ENCODE results near the gene BTBD2. TPM values are rescaled to one million over a fixed set of nuclear protein-coding genes. Genes with fewer than 3 reads are reported as not detected.
A peak's percentile ranks its signal among the peaks of the same experiment; 100 is the strongest.

The BTBD2 gene
- total RNA-seq, 1 donor from 2014 or later, result 57.3 TPM

- TF ChIP-seq CTCF (IDR thresholded peaks at IDR 0.05), result no peak
- H3K27me3 Mint-ChIP-seq, result no peaks in the 10 kb centered on the region
- ATAC-seq (ENCODE audit: low read depth) (no peak), DNase-seq (peak; percentile 25)
- peaks cover 3% of the 10 kb centered on the region for H3K9me3 Mint-ChIP-seq
- ChIA-PET CTCF (interaction anchor here (1.0 kb wide), 1 partner anchor 109 kb away, joined by 3 read pairs; no protein-coding TSS in a partner anchor), POLR2A (interaction anchor here (0.6 to 59.1 kb wide), 12 partner anchors 9 to 786 kb away, joined by 3 to 2723 read pairs (median 4); partner anchors contain the start of genes IZUMO4, MKNK2 and MOB3A)
- H3K27ac Mint-ChIP-seq, result peak overlapping the region; percentile 46
- no peak overlapping the region for H3K4me3 Mint-ChIP-seq
- intact Hi-C loops (cut with micrococcal nuclease), result no loop called here
- H3K36me3 Mint-ChIP-seq (ENCODE audit: low read depth), result peaks cover 50% of the 10 kb centered on the region
- peaks cover 58% of the 10 kb centered on the region for H3K4me1 Mint-ChIP-seq
Observed at GRCh38 chr19:2039089-2039958, 23.8 kb upstream of the BTBD2 start.

- DNase-seq (no peak), ATAC-seq (ENCODE audit: low read depth) (no peak)
- no peak for TF ChIP-seq CTCF (IDR thresholded peaks at IDR 0.05)
- H3K9me3 Mint-ChIP-seq, result peaks cover 3% of the 10 kb centered on the region
- POLR2A ChIA-PET, result interaction anchor here (0.6 to 59.1 kb wide), 10 partner anchors 8 to 785 kb away, joined by 3 to 2723 read pairs (median 6); partner anchors contain the start of genes IZUMO4, MKNK2 and MOB3A
- peak overlapping the region; percentile 46 for H3K27ac Mint-ChIP-seq
- no peak overlapping the region for H3K4me3 Mint-ChIP-seq
- H3K27me3 Mint-ChIP-seq, result no peaks in the 10 kb centered on the region
- H3K36me3 Mint-ChIP-seq (ENCODE audit: low read depth), result peaks cover 42% of the 10 kb centered on the region
- CTCF ChIA-PET, result no interaction called here
- H3K4me1 Mint-ChIP-seq, result peaks cover 49% of the 10 kb centered on the region
- intact Hi-C loops (cut with micrococcal nuclease), result no loop called here
Observed at GRCh38 chr19:2038284-2039088, 23.0 kb upstream of the BTBD2 start.

- TF ChIP-seq CTCF (IDR thresholded peaks at IDR 0.05), result no peak
- Mint-ChIP-seq H3K36me3 (ENCODE audit: low read depth) (peaks cover 36% of the 10 kb centered on the region), H3K27me3 (no peaks in the 10 kb centered on the region), H3K27ac (peak overlapping the region; percentile 41), H3K4me3 (no peak overlapping the region), H3K9me3 (peaks cover 3% of the 10 kb centered on the region), H3K4me1 (peaks cover 47% of the 10 kb centered on the region)
- intact Hi-C loops (cut with micrococcal nuclease), result no loop called here
- DNase-seq, result no peak
- ChIA-PET POLR2A (interaction anchor here (0.6 to 59.1 kb wide), 11 partner anchors 9 to 522 kb away, joined by 3 to 2723 read pairs (median 5); partner anchors contain the start of genes BTBD2, IZUMO4, MKNK2 and MOB3A), CTCF (no interaction called here)
- no peak for ATAC-seq (ENCODE audit: low read depth)
Observed at GRCh38 chr19:2037651-2038255, 22.2 kb upstream of the BTBD2 start.

- Mint-ChIP-seq H3K4me1 (peaks cover 50% of the 10 kb centered on the region), H3K36me3 (ENCODE audit: low read depth) (peaks cover 30% of the 10 kb centered on the region), H3K27ac (no peak overlapping the region), H3K9me3 (peaks cover 3% of the 10 kb centered on the region), H3K27me3 (no peaks in the 10 kb centered on the region), H3K4me3 (no peak overlapping the region)
- DNase-seq (no peak), ATAC-seq (ENCODE audit: low read depth) (no peak)
- CTCF ChIA-PET, result no interaction called here
- POLR2A ChIA-PET, result interaction anchor here (0.7 to 59.1 kb wide), 7 partner anchors 17 to 1525 kb away, joined by 3 to 2723 read pairs (median 4); partner anchors contain the start of genes BTBD2, IZUMO4, MKNK2 and MOB3A
- TF ChIP-seq CTCF (IDR thresholded peaks at IDR 0.05), result no peak
- intact Hi-C loops (cut with micrococcal nuclease), result no loop called here
Observed at GRCh38 chr19:2036424-2036823, 20.9 kb upstream of the BTBD2 start.

Measured in activated B cell treated with CpG ODN at 0.5 μM for 24 hours (primary cell).